GM11168 (cell line): Measurements from ENCODE around the gene TMEM235.

ENCODE experiments used
- in situ Hi-C: fragments of 300-500 bp; cut with MboI; formaldehyde crosslinking; loops from one replicate; pipeline ENCODE4 v1.12.0; 2022; ENCODE audit warnings: low sequenced_read_pairs; ENCODE audit not compliant: unreplicated experiment

Gene TMEM235

DNA sequence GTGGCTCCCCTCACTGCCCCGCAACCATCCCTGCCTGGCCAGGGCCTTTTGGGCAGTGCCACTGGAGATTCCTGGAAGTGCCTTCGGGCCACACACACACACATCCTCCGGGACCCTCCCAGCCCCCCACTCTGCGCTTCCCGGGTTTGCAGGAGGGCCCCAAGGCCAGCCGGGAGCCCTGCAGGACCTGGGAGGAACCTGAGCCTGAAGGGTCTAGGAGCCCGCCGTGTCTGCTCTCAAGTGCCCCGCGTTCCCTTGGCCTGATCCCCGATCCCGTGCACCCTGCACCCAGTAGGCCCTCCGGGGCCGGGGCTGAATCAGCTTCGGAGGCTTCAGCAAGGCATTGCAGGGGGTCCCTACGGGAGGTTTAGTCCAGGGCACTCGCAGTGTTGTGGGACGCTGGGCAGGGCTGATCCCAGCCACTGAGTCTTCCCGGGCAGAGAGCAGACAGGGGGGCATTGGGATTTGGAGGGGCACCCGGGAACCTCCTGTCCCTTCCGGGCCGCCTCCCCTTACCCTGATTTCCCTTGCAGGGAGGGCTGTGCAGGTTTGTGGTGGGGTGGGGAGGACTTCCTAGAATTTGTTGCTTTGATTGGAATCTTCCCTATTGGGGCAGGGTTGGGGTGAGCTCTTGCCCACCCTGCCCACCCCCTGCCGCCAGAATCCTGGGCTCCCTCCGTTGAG is 36.9 kb downstream of the TMEM235 start:
- in situ Hi-C loops, result no loop called here

DNA sequence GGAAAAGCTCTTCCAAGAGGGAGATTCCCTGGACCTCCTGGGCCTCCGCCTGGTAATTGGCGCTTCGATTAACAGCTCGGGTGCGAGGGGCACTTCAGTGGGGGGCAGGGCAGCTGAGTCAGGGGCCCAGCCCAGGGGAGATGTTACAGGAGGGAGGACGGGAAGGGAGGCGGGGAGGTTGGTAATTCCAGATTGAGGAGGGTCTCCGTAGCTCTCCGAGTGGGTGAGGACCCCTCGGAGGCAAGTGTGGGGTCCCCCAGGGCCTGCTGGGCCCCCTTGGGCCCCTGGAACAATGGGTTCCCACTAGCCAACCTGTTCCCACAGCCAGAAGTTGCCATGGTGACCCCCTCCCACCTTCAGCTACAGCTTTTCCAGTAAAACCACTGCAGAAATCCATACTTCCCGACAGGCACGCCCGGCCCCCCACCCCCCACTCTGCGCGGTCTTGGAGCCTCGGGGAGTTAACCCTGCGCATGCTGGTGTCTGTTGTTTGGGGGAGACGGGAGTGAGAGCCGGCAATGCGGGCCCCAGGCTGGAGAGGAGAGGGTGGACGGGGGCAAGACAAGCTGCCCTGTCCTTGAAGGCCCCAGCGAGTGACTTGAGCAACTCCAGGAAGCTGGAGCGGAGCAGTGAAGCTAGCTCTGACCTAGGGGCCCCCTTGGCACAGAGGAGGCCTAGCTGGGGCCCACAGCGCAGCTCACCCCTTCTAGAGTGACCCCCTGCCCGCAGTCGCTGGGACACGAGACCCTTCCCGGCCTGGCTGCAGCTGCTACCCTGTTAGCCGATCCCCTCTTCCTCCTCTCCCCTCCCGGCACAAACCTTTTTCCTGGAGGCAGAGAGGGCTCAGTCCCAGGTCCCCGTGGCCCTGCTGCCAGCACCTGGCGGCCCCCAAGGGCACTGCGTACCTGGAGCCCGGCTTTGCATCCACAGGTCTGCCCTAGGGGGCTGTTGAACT is 37.8 kb downstream of the TMEM235 start:
- in situ Hi-C loops, result no loop called here

DNA sequence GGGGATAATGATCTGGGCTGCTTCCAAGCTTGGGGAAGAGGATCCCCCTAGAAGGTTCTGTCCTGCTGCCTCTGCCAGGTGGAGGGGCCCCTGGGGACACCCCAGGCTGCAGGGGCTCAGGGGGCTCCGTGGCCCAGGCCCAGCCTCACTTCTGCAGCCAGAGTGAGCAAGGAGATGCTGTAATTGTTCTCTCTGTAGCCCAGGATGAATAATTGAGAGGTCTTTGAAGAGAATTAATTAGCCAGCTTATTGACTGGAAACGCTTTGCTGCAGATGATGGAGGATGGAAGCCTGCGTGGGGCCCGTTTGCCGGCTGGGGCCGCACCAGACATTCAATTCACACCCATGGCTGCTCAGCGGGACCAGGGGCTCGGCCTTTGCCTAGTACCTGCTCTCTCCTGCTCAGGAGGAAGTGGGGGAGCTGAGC is 38.5 kb downstream of the TMEM235 start:
- in situ Hi-C loops, result no loop called here

DNA sequence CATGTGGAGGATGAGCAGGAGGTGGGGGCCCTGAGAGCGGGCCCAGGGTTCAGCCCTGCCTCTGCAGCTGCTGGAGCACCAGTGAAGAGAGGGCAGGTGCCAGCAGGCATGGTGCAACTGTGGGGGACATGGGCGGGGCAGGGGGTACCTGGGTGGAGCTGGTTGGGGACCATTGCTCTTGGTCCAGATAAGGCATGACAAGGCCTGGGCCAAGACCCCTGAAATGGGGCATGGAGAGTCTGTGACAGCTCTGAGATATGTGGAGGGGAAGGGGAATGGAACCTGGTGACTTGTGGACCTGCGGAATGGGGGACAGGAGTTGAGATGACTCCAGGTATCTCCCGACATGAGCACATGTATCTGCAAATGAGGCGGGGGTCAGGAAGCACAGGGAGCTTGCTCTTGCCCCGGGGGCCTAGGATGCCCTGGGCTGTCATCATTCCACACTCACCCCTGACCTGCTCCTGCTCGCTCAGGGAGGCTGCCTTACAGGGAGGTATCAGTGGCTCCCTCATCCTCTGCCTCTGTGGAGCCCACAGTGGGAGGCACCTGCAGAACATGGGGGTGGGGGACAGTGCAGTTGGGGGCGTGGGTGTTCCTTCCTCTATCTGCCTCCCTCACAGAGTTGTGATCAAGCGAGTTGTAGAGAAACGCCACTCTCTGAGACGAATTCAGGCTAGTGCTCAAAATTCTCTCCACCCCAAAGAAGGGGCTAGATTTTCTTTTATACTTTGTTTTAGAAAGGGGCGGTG is 40.2 kb downstream of the TMEM235 start:
- in situ Hi-C loops, result no loop called here

DNA sequence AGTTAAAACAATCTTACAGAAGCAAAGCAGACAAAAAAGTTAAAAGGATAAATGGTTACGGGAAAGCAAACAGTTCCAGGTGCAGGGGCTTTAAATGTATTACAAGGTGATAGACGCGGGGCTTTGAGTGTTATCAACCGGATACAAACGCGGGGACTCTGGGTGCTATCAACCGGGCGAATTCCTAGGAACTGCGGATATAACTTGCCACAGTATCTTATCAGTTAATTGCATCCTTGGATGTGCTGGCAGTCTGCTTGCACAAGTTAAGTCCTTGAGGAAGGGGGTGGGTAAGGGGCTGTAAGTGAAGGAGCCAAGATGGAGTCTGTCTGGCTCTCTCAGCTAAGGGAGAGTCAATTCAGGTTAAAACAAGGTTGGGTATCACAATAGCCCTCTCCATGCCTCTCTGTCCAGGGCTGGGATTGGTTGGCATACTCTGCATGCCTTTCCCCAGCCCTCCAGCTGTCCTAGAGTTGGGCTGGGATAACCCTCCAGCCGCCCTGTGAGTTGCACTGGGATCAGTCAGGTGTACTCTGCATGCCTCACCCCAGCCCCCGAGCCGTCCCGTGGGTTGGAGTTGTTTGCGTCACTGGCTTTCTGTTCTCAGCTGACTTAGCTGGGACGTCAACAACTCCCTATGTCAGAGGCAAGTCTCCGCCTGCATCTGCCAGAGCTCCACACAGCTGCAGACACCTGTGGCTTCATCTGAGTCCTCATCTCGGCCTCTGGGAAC is 40.9 kb downstream of the TMEM235 start:
- in situ Hi-C loops, result no loop called here

DNA sequence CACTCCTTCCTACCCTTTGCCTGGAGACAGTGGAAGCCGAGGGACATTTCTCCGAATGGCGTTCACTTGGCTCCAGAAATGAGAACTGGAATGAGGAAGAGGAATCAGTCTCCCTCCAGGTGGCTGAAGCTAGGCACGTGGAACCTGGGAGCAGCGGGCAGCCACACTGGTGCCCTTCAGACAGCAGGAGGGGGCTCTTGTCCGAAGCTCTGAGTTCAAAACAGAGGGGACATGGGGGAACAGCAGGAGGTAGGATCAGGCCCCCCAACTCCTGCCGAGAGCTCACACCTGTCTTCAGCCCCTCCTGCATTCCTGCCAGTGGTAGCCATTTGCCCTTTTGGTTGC is 41.5 kb downstream of the TMEM235 start:
- in situ Hi-C loops, result no loop called here

DNA sequence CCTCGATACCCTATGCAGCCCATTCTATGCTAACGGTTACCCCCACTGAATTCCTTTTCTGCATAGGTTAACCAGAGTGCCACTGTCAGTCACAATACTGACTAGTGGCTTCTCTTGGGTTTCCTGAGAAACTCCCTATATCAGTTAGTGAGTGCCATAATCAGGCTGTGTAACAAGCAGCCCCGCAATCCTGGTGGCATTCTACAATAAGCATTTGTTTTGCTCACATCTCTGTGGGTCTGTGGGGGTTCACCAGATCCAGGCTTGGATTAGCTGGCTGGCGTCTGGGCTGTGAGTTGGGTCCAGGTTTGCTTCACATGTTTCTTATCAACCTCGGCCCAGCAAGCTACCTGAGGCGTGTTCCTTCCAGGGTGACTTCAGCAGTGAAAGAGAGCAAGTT is 42.4 kb downstream of the TMEM235 start:
- in situ Hi-C loops, result no loop called here

DNA sequence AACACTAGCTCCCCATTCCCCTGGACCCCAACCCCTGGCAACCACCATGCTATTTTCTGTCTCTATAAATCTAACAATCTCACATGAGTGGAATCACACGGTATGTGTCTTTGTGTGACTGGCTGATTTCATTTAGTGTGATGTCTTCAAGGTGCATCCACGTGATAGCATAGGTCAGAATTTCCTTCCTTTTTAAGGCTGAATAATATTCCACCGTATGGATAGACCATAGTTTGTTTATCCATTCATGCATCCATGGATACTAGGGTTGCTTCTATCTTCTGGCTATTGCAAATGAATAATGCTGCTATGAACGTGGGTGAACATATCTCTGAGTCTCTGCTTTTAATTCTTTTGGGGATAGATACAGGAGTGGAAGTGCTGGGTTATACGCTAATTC is 43.9 kb downstream of the TMEM235 start:
- in situ Hi-C loops, result no loop called here

DNA sequence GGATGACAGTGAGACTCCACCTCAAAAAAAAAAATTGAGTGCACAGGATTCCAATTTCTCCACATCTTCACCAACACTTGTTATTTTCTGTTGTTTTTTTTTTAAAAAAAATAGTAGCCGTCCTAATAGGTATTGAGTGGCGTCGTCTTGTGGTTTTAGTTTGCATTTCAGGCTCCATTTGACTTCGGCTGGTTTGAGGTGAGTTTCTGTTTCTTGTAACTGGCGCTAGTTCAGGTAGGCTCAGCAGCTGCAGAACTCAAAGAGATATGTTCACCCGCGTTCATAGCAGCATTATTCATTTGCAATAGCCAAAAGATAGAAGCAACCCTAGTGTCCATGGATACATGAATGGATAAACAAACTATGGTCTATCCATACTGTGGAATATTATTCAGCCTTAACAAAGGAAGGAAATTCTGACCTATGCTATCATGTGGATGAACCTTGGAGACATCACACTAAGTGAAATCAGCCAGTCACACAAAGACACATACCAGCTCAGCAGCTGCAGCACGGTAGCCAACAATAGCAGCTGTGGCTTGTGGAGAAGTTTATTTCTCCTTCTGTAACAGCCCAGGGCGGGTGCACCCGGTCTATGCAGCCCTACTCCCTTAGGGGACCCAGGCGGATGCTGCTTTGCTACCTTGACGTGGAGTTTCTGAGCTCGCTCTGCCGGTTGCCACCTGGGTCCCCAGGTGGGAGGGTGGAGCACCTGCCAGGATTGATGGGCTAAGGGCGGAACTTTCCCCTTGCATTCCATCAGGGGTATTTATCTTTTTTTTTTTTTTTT is 44.9 kb downstream of the TMEM235 start:
- in situ Hi-C loops, result no loop called here

DNA sequence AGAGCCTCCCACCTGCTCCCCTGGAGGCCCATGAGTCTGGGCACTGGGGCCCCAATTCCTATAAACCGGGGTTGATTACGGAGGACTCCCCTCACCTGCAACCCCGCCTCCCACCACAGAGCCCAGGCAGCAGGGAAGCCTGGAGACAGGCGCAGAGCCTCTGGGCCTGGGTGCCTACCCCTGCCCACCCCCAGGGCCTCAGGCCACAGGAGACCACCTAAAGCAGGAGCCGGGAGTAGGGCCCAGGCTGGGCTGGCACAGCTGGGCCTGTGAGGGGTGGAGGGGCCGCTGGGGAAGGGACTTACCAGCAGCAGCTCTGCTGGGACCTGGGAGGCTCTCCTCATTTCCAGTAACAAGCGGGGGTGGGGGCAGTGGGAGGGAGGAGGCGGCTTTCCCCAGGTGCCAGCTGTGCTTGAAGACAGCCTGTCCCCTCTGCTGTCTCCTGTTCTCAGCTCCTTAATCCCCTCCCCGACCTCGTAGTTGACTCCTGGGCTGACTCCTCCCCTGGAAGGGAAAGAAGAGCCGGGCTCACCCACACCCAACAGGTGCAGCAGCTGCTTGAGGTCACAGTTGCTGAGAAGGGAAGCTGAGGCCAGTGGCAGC is 46.8 kb downstream of the TMEM235 start:
- in situ Hi-C loops, result no loop called here

DNA sequence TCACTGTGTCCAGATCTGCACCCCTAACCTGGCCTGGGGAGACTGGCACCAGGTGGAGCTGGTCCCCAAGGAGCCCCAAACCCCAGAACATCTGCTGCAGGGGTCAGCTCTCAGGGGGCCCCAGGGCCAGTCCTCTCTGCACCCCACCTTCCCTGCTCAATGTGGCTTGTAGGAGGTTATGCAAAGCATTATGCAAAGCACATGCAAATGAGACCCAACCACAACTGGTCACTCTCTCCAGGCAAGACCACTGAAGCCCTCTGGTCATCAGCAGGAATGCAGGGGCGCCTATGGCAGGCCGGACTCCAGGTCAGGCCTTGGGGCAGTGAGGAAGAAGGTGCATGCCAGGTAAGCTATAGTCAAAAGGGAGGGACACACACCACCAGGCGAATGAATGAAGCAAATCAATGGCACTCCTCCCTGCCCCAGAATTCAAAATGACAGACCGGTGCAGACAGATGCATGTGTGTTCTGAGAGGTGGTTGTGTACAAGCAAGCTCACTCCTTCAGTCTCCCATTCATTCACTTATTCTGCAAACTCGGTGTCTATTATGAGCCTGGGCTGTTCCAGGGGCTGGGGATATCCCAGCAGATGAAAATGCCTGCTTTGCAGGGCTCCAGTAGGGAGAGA is 48.0 kb downstream of the TMEM235 start:
- in situ Hi-C loops, result no loop called here

DNA sequence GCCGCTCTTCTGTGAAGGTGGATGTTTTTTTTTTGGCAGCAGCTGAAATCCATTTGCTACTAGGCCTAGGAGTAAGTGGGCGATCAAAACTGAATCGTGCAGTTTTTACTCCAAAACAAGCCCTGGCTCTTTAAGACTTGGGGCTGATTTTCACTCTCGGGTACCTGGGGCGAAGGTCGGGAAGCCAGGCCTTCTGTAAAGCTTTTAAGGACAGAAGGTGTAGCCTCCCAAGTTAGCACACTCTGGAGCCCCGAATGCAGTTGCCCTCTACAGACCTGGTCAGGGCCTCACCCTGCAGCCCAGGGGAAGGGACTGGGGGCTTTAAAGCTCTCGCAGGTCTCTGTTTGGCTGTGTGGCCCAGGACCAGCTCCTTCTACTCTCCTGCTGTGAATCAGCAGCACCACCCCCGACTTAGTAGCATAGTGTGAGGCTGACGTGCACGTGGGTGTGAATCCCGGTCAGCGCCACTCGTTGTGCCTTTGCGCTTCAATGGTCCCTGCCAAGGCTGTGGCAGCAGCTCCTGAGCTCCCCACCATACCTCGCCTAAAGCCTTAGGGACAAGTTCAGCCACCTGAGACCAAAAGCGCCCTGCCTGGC is 49.9 kb downstream of the TMEM235 start:
- in situ Hi-C loops, result no loop called here

DNA sequence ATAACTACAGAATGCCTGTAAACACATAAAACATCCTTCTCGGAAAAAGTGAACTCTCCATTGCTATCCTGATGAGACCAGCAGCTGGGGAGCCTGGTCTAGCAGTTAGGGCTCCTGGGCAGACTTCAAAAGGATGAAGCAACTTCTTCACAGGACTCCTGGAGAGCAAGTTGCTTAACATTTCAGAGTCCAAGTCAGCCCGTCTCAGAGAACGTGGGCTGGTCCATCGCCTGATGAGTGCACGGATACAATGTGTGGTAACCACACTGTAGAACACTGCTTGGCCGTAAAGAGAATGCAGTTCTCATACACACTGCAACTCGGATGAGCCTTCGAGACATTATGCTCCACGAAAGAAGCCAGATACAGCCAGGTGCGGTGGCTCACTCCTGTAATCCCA is 52.7 kb downstream of the TMEM235 start:
- in situ Hi-C loops, result no loop called here

DNA sequence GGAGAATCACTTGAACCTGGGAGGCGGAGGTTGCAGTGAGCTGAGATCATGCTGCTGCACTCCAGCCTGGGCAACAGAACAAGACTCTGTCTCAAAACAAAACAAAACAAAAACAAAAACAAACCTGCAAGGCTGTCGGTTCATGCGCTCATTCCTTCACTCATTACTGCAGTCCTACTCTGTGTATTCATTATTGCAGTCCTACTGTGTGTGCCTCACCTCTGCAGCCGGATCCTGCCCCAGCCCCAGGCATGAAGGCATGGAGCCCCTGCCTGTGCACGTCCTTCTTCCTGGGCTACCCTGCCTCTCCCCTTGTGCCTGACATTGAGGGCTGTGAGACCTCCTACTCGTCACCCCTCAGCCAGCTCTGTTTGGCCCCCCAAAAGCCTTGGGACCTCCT is 57.6 kb downstream of the TMEM235 start:
- in situ Hi-C loops, result loop anchor here (5.0 kb wide), 1 partner anchor 68 kb away; no protein-coding TSS in a partner anchor

DNA sequence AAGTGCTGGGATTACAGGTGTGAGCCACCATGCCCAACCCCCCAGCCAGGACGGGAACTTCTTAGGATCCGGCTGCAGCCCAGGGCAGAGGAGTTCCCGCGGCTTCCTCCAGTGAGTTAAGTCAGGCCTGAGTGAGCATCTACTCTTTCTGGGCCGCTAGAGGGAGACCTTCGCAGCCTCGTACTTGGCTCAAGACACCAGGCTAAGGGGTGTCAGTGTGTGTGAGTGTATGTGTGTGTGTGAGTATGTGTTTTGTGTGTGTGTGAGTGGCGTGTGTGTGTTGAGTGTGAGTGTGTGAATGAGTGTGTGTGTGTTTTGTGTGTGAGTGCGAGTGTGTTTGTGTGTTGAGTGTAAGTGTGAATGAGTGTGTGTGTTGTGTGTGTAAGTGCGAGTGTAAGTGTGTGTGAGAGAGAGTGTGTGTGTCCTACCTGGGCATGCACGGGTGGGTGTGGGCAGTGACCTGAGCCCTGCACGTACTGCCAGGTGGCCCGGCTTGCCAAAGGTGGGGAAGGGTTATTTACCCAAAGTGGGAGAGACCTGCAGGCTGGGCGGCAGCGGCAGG is 58.5 kb downstream of the TMEM235 start:
- in situ Hi-C loops, result loop anchor here (5.0 kb wide), 1 partner anchor 67 kb away; no protein-coding TSS in a partner anchor
